ENCODE data around the gene RASSF10.

- TF ChIP-seq CTCF (IDR thresholded peaks at IDR 0.05) (no peak), EZH2phosphoT487 (IDR thresholded peaks at IDR 0.05) (no peak)
Observed at GRCh38 chr11:13040969-13041561, 31.9 kb downstream of the RASSF10 start.

Measured in neural progenitor cell (in vitro differentiated cells).